Prostate gland (tissue), 2 donors: Measurements from ENCODE around the gene COPE.

Experiments used
- POLR2A ChIP-seq: fragments of 450-650 bp; IDR thresholded peaks from one replicate; pipeline ENCODE4 v1.6.1; 2016; ENCODE audit warnings: antibody characterized with exemption, mild to moderate bottlenecking
- POLR2AphosphoS5 ChIP-seq: sonication (generic); formaldehyde crosslinking; IDR thresholded peaks from one replicate; pipeline ENCODE4 v1.6.1; 2017; ENCODE audit warnings: antibody characterized with exemption
- TF ChIP-seq, protein P1 (sequence below), 4 experiments: fragments of 200-600 bp in 2 of 4; fragments of 450-650 bp in 2 of 4; sonication (generic) in 2 of 4; IDR thresholded peaks; 1 replicate in 3 of 4; 2 replicates in 1 of 4; pipeline ENCODE4 v1.5.1; 2016 to 2019; ENCODE audit warnings: antibody characterized with exemption in 4 of 4, mild to moderate bottlenecking in 2 of 4, moderate library complexity in 2 of 4

DNA sequence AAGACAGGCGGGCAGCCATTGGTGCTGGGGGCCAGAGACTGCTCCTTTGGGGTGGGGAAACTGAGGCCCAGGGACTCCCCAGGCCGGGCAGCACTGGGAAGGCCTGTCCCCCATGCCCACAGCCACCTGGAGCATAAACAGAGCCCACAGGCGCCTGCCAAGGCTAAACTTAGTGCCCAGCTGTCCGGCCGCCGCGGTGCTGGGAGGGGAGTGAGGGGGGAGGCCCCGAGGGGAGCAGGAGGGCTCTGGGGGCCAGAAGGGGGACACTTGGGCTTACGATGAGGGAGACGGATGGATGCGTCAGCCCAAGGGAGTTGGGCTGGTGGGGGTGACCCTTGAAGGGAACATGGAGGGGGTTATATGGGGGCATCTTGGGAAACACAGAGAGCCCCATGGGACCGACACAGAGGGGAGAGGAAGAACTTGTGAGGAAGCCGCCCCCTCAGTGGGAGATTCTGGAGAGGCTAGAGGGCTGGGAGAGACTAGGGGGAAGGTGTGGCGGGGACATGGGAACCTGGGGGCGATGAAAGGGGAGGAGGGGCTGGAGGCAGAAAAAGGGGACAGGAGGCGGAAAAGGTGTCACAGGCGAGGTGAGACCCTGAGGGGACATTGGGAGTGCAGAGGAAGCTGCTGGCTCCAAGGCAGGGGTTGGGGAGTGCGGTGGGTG, 25.5 kb downstream of the COPE start:
- TF ChIP-seq, protein P1, sequence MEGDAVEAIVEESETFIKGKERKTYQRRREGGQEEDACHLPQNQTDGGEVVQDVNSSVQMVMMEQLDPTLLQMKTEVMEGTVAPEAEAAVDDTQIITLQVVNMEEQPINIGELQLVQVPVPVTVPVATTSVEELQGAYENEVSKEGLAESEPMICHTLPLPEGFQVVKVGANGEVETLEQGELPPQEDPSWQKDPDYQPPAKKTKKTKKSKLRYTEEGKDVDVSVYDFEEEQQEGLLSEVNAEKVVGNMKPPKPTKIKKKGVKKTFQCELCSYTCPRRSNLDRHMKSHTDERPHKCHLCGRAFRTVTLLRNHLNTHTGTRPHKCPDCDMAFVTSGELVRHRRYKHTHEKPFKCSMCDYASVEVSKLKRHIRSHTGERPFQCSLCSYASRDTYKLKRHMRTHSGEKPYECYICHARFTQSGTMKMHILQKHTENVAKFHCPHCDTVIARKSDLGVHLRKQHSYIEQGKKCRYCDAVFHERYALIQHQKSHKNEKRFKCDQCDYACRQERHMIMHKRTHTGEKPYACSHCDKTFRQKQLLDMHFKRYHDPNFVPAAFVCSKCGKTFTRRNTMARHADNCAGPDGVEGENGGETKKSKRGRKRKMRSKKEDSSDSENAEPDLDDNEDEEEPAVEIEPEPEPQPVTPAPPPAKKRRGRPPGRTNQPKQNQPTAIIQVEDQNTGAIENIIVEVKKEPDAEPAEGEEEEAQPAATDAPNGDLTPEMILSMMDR (IDR thresholded peaks at IDR 0.05) = no peak
- no peak for TF ChIP-seq POLR2A
- TF ChIP-seq POLR2AphosphoS5 = no peak
